ENCODE results near the gene RBPJ. TPM values are rescaled to one million over a fixed set of nuclear protein-coding genes. Genes with fewer than 3 reads are reported as not detected.

Gene RBPJ
- polyA plus RNA-seq, 4 donors = 13.0 to 50.6 (median 17.8) TPM

GRCh38 chr4:26365537-26366150, 44.8 kb downstream of the RBPJ start:
- H3K36me3 ChIP-seq (ENCODE audit: control insufficient read depth in 3 of 3, insufficient read depth in 2 of 3, low read depth in 1 of 3, low read length in 3 of 3) = peaks cover 0 to 12% (median 0%) of the 10 kb centered on the region in 3 donors
- H3K9me3 ChIP-seq (ENCODE audit: control insufficient read depth in 2 of 2, insufficient read depth in 1 of 2, low read depth in 1 of 2, low read length in 1 of 2) = no peaks in the 10 kb centered on the region
- no peak overlapping the region for H3K4me3 ChIP-seq (ENCODE audit: low read depth in 1 of 3, low read length in 3 of 3)
- FAIRE-seq (no peak), DNase-seq (no peak)
- 74 to 91% (median 76%) methylated on average over 1 of the region's 1 CpG for WGBS, 3 donors
- no peak overlapping the region for H3K27ac ChIP-seq (ENCODE audit: low read depth in 1 of 3, low read length in 2 of 3)
- H3K4me1 ChIP-seq (ENCODE audit: control insufficient read depth in 3 of 3, insufficient read depth in 2 of 3, low read depth in 1 of 3, low read length in 2 of 3) = peaks cover 3% of the 10 kb centered on the region in 3 donors
- no peaks in the 10 kb centered on the region for H3K27me3 ChIP-seq (ENCODE audit: control insufficient read depth in 3 of 3, insufficient read depth in 3 of 3, low read length in 3 of 3)

DNA sequence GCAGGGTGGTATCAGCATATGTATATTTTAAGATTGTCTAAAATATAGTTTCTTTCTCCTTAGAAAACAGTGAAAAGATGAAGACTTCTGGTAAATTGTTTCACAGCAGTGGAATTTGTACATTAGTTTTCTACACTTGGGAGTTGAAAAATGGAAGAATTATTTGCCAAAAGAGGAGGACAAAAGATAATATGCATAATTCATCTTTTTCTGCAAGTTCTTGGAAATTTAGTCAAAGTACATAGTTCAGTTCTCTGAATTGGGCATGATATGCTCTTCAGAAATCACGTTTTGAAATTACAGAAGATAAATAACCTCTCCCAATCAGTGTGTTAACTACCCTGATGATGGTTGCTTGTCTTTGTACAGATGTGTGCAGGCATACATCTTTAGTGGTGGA, 47.0 kb downstream of the RBPJ start:
- DNase-seq = no peak
- peaks cover 0 to 12% (median 0%) of the 10 kb centered on the region in 3 donors for H3K36me3 ChIP-seq (ENCODE audit: control insufficient read depth in 3 of 3, insufficient read depth in 2 of 3, low read depth in 1 of 3, low read length in 3 of 3)
- no peaks in the 10 kb centered on the region for H3K9me3 ChIP-seq (ENCODE audit: control insufficient read depth in 2 of 2, insufficient read depth in 1 of 2, low read depth in 1 of 2, low read length in 1 of 2)
- H3K4me1 ChIP-seq (ENCODE audit: control insufficient read depth in 3 of 3, insufficient read depth in 2 of 3, low read depth in 1 of 3, low read length in 2 of 3) = peaks cover 0 to 8% (median 5%) of the 10 kb centered on the region in 3 donors
- no peak overlapping the region for H3K4me3 ChIP-seq (ENCODE audit: low read depth in 1 of 3, low read length in 3 of 3)
- 55 to 64% (median 55%) methylated on average over 1 of the region's 1 CpG for WGBS, 3 donors
- no peaks in the 10 kb centered on the region for H3K27me3 ChIP-seq (ENCODE audit: control insufficient read depth in 3 of 3, insufficient read depth in 3 of 3, low read length in 3 of 3)
- FAIRE-seq = no peak
- no peak overlapping the region for H3K27ac ChIP-seq (ENCODE audit: low read depth in 1 of 3, low read length in 2 of 3)

DNA sequence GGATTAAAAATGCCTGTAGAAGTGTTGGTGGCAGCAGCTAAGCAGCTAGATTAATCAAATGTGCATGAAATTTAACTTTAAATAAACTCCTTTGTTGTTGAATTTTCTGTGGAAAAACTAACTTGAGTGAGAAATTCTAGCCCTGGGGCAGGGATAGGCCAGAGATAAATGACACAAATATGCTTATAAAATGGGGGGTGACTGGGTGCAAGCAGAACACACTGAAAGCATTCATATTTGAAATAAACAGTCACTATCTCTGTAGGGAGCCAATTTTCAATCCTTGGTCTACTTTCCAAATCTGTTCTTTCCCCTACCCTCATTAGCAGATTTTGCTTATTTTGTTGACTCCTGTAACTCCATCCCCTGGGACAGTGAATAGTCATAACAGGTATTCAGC, 47.9 kb downstream of the RBPJ start:
- Histone ChIP-seq H3K27me3 (ENCODE audit: control insufficient read depth in 3 of 3, insufficient read depth in 3 of 3, low read length in 3 of 3) (no peaks in the 10 kb centered on the region), H3K27ac (ENCODE audit: low read depth in 1 of 3, low read length in 2 of 3) (no peak overlapping the region), H3K9me3 (ENCODE audit: control insufficient read depth in 2 of 2, insufficient read depth in 1 of 2, low read depth in 1 of 2, low read length in 1 of 2) (no peaks in the 10 kb centered on the region), H3K4me1 (ENCODE audit: control insufficient read depth in 3 of 3, insufficient read depth in 2 of 3, low read depth in 1 of 3, low read length in 2 of 3) (peaks cover 0 to 9% (median 7%) of the 10 kb centered on the region in 3 donors), H3K4me3 (ENCODE audit: low read depth in 1 of 3, low read length in 3 of 3) (no peak overlapping the region), H3K36me3 (ENCODE audit: control insufficient read depth in 3 of 3, insufficient read depth in 2 of 3, low read depth in 1 of 3, low read length in 3 of 3) (peaks cover 0 to 10% (median 0%) of the 10 kb centered on the region in 3 donors)
- FAIRE-seq (no peak), DNase-seq (no peak)

DNA sequence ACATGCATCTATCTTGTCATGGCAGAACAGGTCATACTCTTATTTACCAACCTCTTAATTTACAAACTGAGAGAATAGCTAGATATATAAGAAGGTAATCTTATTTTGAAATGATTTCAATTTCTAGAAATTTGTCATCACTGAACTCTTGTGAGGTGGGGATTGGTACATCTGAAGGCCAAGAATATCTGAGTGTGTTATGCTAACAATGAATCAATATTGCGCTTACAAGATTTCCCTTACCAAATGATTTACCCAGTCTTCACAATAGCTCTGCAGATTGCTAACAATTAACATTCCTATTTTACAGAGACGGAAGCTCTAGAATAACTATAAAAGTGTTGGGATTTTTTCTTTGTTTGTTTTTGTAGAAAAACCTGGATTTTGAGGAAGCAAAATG, 48.3 kb downstream of the RBPJ start:
- peaks cover 0 to 9% (median 7%) of the 10 kb centered on the region in 3 donors for H3K4me1 ChIP-seq (ENCODE audit: control insufficient read depth in 3 of 3, insufficient read depth in 2 of 3, low read depth in 1 of 3, low read length in 2 of 3)
- H3K27ac ChIP-seq (ENCODE audit: low read depth in 1 of 3, low read length in 2 of 3) = no peak overlapping the region
- FAIRE-seq = no peak
- H3K36me3 ChIP-seq (ENCODE audit: control insufficient read depth in 3 of 3, insufficient read depth in 2 of 3, low read depth in 1 of 3, low read length in 3 of 3) = peaks cover 0 to 10% (median 0%) of the 10 kb centered on the region in 3 donors
- H3K9me3 ChIP-seq (ENCODE audit: control insufficient read depth in 2 of 2, insufficient read depth in 1 of 2, low read depth in 1 of 2, low read length in 1 of 2) = no peaks in the 10 kb centered on the region
- H3K27me3 ChIP-seq (ENCODE audit: control insufficient read depth in 3 of 3, insufficient read depth in 3 of 3, low read length in 3 of 3) = no peaks in the 10 kb centered on the region
- H3K4me3 ChIP-seq (ENCODE audit: low read depth in 1 of 3, low read length in 3 of 3) = no peak overlapping the region
- WGBS, 3 donors = 89 to 96% (median 94%) methylated on average over 2 of the region's 2 CpGs
- DNase-seq = no peak

DNA sequence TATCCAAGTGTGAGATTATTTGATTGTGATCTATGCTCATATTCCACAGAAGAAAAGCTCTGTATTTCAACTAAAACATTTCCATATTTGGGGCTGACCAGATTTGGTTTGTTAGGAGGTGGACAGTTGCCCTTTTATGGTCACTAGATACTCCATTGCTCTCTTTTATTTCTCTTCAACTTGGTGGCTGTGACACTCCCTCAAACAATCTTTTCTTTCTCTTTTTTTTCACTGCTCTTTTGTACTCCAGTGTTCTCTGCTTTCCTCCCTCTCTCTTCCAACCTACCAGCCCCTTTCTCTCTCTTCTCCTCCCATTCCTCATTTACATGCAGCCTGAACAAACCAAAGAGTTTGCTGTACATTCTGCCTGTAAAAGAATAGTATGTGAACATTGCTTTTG, 48.8 kb downstream of the RBPJ start:
- Histone ChIP-seq H3K4me3 (ENCODE audit: low read depth in 1 of 3, low read length in 3 of 3) (no peak overlapping the region), H3K27me3 (ENCODE audit: control insufficient read depth in 3 of 3, insufficient read depth in 3 of 3, low read length in 3 of 3) (no peaks in the 10 kb centered on the region), H3K9me3 (ENCODE audit: control insufficient read depth in 2 of 2, insufficient read depth in 1 of 2, low read depth in 1 of 2, low read length in 1 of 2) (no peaks in the 10 kb centered on the region), H3K4me1 (ENCODE audit: control insufficient read depth in 3 of 3, insufficient read depth in 2 of 3, low read depth in 1 of 3, low read length in 2 of 3) (peaks cover 0 to 9% (median 7%) of the 10 kb centered on the region in 3 donors), H3K27ac (ENCODE audit: low read depth in 1 of 3, low read length in 2 of 3) (peak overlapping the region in 1 of 3 donors; percentile 12), H3K36me3 (ENCODE audit: control insufficient read depth in 3 of 3, insufficient read depth in 2 of 3, low read depth in 1 of 3, low read length in 3 of 3) (peaks cover 0 to 10% (median 0%) of the 10 kb centered on the region in 3 donors)
- FAIRE-seq (no peak), DNase-seq (no peak)

DNA sequence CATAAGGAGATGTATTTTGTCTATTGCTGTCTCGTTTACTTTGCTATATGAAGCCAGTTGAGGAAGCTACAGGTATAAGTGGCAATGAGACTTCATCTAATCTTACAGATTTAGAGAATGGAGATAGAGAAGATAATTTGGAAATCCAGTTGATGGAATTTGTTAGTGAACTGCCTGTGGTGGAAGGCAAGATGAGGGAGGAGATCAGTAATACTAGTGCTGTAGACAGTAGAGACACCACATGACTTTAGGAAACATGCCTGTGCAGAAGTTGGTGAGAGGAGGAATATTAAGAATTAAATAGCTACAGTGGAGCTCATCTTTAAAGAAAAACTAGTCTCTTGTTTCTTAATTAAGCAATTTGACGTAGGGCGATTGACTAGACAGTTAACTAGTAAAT, 51.3 kb downstream of the RBPJ start:
- DNase-seq (no peak), FAIRE-seq (no peak)
- Histone ChIP-seq H3K9me3 (ENCODE audit: control insufficient read depth in 2 of 2, insufficient read depth in 1 of 2, low read depth in 1 of 2, low read length in 1 of 2) (no peaks in the 10 kb centered on the region), H3K27ac (ENCODE audit: low read depth in 1 of 3, low read length in 2 of 3) (no peak overlapping the region), H3K36me3 (ENCODE audit: control insufficient read depth in 3 of 3, insufficient read depth in 2 of 3, low read depth in 1 of 3, low read length in 3 of 3) (peaks cover 0 to 4% (median 0%) of the 10 kb centered on the region in 3 donors), H3K4me3 (ENCODE audit: low read depth in 1 of 3, low read length in 3 of 3) (no peak overlapping the region), H3K4me1 (ENCODE audit: control insufficient read depth in 3 of 3, insufficient read depth in 2 of 3, low read depth in 1 of 3, low read length in 2 of 3) (peaks cover 0 to 9% (median 7%) of the 10 kb centered on the region in 3 donors), H3K27me3 (ENCODE audit: control insufficient read depth in 3 of 3, insufficient read depth in 3 of 3, low read length in 3 of 3) (no peaks in the 10 kb centered on the region)
- WGBS, 3 donors = 93 to 98% (median 94%) methylated on average over 3 of the region's 3 CpGs

DNA sequence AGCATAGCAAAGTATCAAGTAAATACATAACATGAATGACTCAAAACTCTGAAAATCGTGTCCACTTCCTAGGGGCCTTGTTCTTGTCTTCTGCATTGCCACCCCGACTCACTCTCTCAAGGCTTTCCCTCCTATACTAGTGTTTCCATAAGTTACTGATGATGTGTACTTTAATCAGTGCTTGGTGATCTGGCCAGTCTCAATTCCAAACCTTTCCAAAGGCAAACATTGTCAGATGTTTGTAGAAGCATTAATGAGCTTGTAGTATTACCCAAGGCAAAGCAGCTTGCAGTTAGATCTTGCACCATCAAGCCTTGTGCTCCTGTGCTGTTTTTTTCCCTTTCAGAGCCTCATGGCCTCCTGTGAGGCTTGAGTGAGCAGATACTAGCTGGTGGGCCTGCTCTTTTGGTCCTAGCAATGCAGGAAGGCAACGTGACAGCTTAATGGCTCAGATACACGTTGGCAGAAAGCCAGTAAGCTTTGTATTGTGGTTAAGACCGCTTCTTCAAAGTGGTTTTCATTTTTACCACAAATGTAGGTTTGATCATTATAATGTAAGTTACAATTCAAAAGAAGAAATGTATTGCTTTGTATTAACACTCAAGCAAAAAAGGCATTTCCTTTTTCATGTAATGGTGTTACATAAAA, 51.8 kb downstream of the RBPJ start:
- no peaks in the 10 kb centered on the region for H3K9me3 ChIP-seq (ENCODE audit: control insufficient read depth in 2 of 2, insufficient read depth in 1 of 2, low read depth in 1 of 2, low read length in 1 of 2)
- 26 to 37% (median 33%) methylated on average over 5 of the region's 5 CpGs for WGBS, 3 donors
- H3K27ac ChIP-seq (ENCODE audit: low read depth in 1 of 3, low read length in 2 of 3) = peak overlapping the region in 1 of 3 donors; percentile 52
- peaks cover 0 to 9% (median 7%) of the 10 kb centered on the region in 3 donors for H3K4me1 ChIP-seq (ENCODE audit: control insufficient read depth in 3 of 3, insufficient read depth in 2 of 3, low read depth in 1 of 3, low read length in 2 of 3)
- H3K4me3 ChIP-seq (ENCODE audit: low read depth in 1 of 3, low read length in 3 of 3) = no peak overlapping the region
- peaks cover 0 to 3% (median 0%) of the 10 kb centered on the region in 3 donors for H3K36me3 ChIP-seq (ENCODE audit: control insufficient read depth in 3 of 3, insufficient read depth in 2 of 3, low read depth in 1 of 3, low read length in 3 of 3)
- FAIRE-seq = no peak
- no peaks in the 10 kb centered on the region for H3K27me3 ChIP-seq (ENCODE audit: control insufficient read depth in 3 of 3, insufficient read depth in 3 of 3, low read length in 3 of 3)
- peak; percentile 53 to 54 for DNase-seq

- Histone ChIP-seq H3K4me3 (ENCODE audit: low read depth in 1 of 3, low read length in 3 of 3) (no peak overlapping the region), H3K9me3 (ENCODE audit: control insufficient read depth in 2 of 2, insufficient read depth in 1 of 2, low read depth in 1 of 2, low read length in 1 of 2) (no peaks in the 10 kb centered on the region), H3K27ac (ENCODE audit: low read depth in 1 of 3, low read length in 2 of 3) (no peak overlapping the region), H3K36me3 (ENCODE audit: control insufficient read depth in 3 of 3, insufficient read depth in 2 of 3, low read depth in 1 of 3, low read length in 3 of 3) (peaks cover 0 to 3% (median 0%) of the 10 kb centered on the region in 3 donors), H3K27me3 (ENCODE audit: control insufficient read depth in 3 of 3, insufficient read depth in 3 of 3, low read length in 3 of 3) (no peaks in the 10 kb centered on the region), H3K4me1 (ENCODE audit: control insufficient read depth in 3 of 3, insufficient read depth in 2 of 3, low read depth in 1 of 3, low read length in 2 of 3) (peaks cover 0 to 9% (median 6%) of the 10 kb centered on the region in 3 donors)
- FAIRE-seq (no peak), DNase-seq (no peak)
- WGBS, 3 donors = 88 to 99% (median 98%) methylated on average over 6 of the region's 6 CpGs
These were observed 54.7 kb downstream of the RBPJ start for GRCh38 chr4:26375551-26375950.
